ENCODE measurements around the gene SEPTIN7.

GRCh38 chr7:35849954-35850353, 49.1 kb downstream of the SEPTIN7 start:
- TF ChIP-seq, protein P1, sequence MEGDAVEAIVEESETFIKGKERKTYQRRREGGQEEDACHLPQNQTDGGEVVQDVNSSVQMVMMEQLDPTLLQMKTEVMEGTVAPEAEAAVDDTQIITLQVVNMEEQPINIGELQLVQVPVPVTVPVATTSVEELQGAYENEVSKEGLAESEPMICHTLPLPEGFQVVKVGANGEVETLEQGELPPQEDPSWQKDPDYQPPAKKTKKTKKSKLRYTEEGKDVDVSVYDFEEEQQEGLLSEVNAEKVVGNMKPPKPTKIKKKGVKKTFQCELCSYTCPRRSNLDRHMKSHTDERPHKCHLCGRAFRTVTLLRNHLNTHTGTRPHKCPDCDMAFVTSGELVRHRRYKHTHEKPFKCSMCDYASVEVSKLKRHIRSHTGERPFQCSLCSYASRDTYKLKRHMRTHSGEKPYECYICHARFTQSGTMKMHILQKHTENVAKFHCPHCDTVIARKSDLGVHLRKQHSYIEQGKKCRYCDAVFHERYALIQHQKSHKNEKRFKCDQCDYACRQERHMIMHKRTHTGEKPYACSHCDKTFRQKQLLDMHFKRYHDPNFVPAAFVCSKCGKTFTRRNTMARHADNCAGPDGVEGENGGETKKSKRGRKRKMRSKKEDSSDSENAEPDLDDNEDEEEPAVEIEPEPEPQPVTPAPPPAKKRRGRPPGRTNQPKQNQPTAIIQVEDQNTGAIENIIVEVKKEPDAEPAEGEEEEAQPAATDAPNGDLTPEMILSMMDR (IDR thresholded peaks at IDR 0.05; ENCODE audit: low read depth, low read length) = no peak
- no peak for TF ChIP-seq EZH2phosphoT487 (IDR thresholded peaks at IDR 0.05; ENCODE audit: low read depth)

Data from OCI-LY3 (cell line).